GM19035 (cell line): ENCODE data around the gene ADGRA1.
"Not testable (repeated sequence)": the region's sequence is repeated elsewhere in the genome, so short reads cannot be mapped to it uniquely, and the experiment has no call there.

ENCODE experiments used
- ATAC-seq: cut with Tn5 transposase; IDR thresholded peaks from one replicate; pipeline ENCODE4 v1.9.1; 2021; ENCODE audit not compliant: unreplicated experiment

ADGRA1 gene

DNA sequence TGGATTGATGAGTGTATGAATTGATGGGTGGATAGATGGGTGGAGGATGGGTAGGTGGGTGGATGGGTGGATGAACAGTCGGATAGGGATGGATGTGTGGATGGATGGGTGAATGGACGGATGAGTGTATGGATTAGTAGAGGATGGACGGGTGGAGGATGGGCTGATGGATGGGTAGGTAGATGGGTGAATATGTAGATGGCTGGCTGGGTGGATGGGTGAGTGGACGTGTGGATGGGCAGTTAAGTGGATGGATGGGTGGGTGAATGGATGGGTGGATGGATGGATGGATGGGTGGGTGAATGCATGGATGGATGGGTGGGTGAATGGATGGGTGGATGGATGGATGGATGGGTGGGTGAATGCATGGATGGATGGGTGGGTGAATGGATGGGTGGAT, 87.9 kb downstream of the ADGRA1 start:
- not testable (repeated sequence) for ATAC-seq

- no peak for ATAC-seq
Observed at GRCh38 chr10:133176546-133176945, 88.8 kb downstream of the ADGRA1 start.

DNA sequence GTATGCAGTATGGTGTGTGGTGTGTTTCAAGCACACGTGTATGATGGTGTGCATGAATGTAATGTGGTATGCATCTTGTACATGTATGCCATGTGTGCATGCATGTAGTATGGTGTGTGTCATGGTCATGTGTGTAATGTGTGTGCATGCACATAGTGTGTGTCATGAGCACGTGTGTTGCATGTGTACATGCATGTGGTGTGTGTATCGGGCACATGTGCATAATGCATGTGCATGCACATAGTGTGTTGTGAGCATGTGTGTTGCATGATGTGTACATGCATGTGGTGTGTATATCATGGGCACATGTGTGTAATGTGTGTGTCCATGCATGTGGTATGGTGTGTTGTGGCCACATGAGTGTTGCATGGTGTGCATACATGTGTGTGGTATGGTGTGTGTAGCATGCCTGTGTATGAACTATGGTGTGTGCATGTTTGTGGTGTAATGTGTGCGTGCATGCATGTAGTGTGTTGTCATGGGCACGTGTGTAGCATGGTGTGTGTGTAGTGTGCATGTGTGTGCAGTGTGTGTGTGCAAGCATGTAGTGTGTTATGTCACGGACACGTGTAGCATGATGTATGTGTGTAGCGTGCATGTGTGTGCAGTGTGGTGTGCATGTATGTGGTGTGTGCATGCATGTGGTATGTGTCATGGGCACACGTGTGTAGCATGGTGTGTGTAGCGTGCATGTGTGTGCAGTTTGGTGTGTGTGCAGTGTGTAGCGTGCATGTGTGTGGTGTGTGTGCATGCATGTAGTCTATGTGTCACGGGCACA, 89.8 kb downstream of the ADGRA1 start:
- no peak for ATAC-seq

DNA sequence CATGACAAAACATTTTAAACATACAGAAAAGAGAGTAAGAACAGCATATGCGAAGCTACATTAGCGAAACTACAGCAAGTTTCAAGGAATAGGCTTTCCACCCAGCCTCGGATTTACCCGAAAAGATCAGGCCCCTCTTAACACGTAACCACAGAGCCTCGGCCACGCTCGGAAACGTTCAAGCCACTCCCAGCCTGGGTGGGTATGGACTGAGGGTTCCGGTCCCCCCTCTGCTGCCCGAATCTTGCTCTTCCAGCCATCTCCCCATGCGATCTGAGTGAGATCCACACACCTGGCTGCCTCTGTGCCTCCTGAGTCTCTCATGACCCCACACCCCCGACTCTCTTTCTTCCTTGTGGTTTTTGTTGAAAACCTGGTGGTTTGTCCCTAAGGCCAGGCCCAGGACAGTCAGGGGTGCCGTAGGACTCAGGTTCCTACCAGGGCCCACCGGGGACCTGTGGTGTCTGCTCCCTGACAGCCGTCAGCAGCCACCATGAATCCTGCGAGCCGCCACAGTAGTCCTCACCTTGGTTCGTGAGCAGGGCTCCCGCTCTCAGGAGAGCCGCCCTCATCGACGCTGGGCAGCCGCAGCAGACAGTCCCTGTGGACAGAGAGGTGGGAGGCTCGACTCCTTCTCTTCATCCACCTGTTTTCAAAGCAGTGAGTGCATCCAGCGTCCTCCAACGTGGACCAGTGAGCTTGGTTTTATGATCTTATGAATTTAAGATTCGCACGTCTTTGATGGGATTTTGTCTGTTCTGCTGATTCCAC, 90.8 kb downstream of the ADGRA1 start:
- ATAC-seq, result no peak

DNA sequence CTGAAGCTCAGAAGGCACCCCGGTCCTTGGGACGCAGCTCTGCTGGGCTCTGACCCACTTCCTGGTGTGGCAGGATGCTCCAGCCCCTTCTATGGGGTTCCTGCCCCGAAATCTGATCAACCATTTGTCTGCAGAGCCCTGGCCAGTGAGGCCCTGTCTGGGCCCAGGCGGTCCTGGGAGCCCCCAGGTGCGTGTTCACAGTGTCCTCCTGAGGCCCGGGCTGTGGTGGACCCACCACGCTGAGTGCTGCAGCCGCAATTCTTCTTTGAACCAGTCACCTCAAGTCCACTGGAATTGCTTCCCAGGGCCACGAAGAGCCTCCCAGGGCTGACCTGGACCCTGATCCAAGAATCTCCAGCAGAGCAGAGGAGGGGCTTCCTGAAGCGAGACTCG, 91.4 kb downstream of the ADGRA1 start:
- no peak for ATAC-seq

GRCh38 chr10:133179651-133180050, 91.9 kb downstream of the ADGRA1 start:
- ATAC-seq, result no peak

DNA sequence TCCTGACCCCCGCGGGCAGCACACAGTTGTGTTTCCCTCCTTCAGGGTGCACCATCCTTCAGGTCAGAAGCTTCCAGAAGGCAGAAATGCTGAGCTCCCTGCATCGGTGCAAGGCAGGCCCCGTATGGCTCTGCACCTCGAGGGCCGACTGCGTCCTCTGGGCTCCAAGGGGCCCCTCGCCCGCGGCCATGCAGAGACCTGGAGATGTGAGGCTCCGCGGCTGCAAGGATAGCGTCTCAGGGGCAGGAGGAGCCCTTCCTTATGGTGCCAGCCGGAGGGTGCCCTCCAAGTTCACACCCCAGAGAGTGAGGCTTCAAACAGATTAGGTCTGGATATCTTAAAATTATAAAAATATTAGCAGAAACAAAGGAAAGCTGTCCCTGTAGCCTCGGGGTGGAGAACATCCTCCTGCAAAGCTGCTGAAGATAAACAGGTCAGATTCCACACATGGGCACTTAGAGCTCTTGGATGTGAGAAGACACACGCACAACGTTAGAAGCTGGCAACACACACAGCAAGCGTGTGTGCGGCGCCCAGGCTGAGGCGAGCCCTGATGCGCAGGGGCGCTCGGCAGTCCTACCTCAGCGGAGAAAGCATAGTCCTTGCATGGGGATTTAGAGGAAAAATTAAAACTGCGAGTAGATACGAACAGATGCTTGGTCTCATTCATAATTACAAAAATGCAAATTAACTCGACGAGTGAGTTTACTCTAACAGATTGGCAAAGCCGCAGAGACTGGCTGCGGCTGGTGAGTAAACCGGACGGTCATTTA, 92.7 kb downstream of the ADGRA1 start:
- no peak for ATAC-seq

DNA sequence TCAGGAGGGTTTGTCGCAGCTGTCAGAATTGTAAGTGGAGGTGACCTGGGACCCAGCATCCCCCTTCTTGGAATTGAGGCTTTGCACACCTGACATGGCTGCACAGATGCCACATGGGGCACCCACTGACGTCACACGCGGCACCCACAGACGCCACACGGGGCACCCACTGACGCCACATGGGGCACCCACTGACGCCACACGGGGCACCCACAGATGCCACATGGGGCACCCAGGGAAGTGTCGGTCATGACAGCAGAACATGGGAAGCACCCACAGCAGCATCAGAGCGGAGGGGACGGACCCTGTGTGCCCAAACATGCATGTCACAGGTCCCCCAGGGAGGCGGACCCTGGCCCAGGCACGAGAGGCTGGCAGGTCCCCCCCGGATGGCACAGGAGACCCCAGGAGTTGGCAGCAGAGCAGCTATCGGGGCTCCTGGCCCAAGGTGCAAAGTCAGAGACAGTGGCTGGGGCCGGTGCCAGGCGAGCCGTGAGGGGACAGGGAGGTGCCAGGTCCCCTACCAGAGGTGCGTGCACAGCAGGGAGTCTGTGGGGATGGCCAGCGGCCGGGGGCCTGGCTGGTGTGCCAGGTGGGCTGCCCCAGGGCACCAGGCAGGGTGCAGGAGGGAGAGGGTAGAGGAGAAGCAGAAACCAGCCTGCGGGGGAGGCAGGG, 93.4 kb downstream of the ADGRA1 start:
- no peak for ATAC-seq
